Right renal pelvis (tissue), 4 donors: Measurements from ENCODE around the gene PARVB. TPM values are rescaled to one million over a fixed set of nuclear protein-coding genes. Genes with fewer than 3 reads are reported as not detected.
"Not testable (repeated sequence)": the region's sequence is repeated elsewhere in the genome, so short reads cannot be mapped to it uniquely, and the experiment has no call there.

Source experiments
- DNase-seq, 4 donors: peaks; one replicate each; pipeline ENCODE4 v3.0.0-alpha.2; 2013; ENCODE audit warnings: low read depth in 4 of 4, low spot score in 3 of 4, missing footprints in 1 of 4
- polyA plus RNA-seq, 4 donors: library from polyadenylated mRNA; unstranded; fragments of 120-200 nt; gene quantifications; one replicate each; pipeline ENCODE4 v1.2.1, GENCODE V29; 2013; ENCODE audit not compliant: insufficient read length in 4 of 4

The PARVB gene
- polyA plus RNA-seq, 4 donors, result 21.2 to 25.0 (median 23.0) TPM

GRCh38 chr22:43996170-43996980 lies 27.7 kb upstream of the PARVB start:
- DNase-seq, result peak in 1 of 4 donors; percentile 22

DNA sequence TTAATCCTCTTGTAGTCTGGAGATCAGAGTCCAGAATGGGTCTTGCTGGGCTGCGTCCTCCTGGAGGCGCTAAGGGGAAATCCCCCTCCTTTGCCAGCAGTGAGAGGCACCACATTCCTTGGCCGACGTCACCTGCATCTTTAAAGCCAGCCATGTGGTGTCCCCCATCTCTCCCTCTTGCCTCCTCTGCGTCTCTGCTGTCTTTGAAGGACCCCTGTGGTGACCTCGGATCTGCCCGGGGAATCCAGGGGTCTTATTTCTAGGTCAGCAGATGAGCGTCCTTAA lies 27.2 kb upstream of the PARVB start:
- no peak for DNase-seq

DNA sequence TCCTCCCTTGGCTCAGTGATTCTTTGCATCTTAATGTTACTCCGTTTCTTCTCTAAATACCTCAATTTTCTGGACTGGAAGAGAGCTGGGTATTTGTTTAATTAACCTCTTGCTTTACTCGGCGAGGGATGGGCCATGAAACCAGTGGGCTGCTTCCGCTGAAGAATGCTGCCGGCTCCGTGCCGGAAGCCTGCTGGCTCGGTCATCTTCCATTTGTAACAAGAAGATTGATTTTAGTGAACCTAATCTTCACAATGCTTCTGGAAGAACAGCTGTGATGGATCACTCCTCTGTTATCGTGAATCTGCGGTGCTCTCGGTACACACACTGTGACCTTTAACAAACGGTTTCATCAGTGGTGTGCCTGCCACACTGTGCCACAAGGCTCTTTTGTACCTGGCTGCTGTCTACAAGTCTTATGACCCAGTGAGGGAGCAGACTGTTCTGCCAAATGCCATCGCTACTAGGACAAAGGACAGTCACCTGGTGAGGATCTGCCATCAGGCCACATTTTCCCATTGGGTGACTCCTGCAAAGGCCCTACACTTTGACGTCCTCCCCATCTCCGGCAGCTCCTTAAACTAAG lies 25.3 kb upstream of the PARVB start:
- no peak for DNase-seq

- DNase-seq, result no peak
These were observed 24.7 kb upstream of the PARVB start for GRCh38 chr22:43999378-43999777.

GRCh38 chr22:44000123-44000522 lies 24.0 kb upstream of the PARVB start:
- no peak for DNase-seq

GRCh38 chr22:44001521-44001920 lies 22.6 kb upstream of the PARVB start:
- no peak for DNase-seq

- DNase-seq, result no peak
These were observed 21.8 kb upstream of the PARVB start for GRCh38 chr22:44002324-44002723.

DNA sequence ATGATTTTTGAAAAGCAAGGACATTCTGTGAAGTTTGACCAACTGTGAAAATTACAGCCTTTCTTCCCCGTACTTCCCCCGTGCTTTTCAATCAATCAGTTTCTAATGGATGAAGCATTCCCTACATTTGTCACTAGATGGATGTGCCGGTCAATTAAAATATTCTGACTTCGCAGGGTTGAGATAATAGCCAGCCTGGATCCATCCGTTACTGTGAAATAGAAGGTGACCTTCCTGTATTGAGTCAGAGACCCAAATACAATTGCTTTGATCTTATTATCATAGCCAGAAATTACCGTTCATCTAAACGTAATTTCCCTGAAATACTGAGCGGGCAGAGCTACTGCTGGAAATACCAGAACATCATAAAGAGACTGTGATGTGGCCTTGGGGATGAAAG lies 21.1 kb upstream of the PARVB start:
- DNase-seq, result no peak

- no peak for DNase-seq
These were observed 20.5 kb upstream of the PARVB start for GRCh38 chr22:44003405-44004103.

DNA sequence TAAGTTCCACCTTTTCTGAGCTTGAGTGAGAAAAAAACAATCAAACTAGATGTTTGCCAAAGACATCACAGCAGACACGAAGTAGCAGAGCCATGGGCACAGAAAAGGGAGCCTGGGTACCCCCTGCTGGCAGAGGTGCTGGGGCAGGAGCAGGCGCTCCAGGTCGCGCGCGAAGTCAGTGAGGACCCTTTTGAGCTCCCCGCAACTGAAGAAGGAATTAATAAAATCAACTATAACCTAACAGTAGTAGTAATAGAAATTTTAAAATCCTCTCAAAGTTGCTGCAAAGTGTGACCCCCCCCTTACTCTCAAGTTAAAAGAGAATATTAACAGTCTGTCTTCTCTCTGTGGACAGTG lies 20.0 kb upstream of the PARVB start:
- no peak for DNase-seq

GRCh38 chr22:44005524-44005923 lies 18.6 kb upstream of the PARVB start:
- DNase-seq, result no peak

- DNase-seq, result no peak
These were observed 11.9 kb upstream of the PARVB start for GRCh38 chr22:44012162-44012561.

GRCh38 chr22:44012591-44012990 lies 11.5 kb upstream of the PARVB start:
- DNase-seq, result no peak

DNA sequence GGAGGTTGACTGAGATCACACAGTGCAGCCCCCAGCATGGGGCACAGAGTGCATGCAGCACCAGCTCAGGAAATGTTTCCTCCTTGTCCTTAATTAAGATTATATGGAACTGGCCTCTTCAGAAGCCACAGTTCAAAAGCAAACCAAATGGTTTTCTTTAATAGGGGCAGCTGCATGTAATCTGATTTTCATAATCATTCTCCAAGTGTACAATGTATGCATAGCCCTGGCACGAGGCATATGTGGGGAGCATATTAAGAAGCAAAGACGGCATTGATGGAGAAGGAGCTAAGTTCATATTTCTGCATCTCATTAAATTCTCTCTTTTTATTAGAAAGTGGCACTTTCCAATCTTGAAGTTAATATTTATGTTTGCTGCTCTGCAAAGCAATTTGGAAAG lies 9.9 kb upstream of the PARVB start:
- DNase-seq, result no peak

DNA sequence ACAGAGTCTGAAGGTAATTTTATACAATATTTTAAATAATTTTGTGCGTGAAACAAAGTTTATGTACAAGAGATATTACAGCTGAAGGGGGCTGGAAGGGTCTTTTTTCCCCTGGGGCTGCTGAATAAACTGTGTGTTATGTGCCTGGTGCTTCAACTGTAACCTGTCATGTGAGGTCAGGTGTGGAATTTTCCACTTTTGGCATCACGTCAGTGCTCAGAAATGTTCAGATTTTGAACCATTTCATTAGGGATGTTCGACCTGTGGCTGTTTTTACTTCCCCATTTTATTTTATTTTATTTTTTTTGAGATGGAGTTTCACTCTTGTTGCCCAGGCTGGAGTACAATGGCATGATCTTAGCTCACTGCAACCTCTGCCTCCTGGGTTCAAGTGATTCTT lies 7.5 kb upstream of the PARVB start:
- not testable (repeated sequence) for DNase-seq

DNA sequence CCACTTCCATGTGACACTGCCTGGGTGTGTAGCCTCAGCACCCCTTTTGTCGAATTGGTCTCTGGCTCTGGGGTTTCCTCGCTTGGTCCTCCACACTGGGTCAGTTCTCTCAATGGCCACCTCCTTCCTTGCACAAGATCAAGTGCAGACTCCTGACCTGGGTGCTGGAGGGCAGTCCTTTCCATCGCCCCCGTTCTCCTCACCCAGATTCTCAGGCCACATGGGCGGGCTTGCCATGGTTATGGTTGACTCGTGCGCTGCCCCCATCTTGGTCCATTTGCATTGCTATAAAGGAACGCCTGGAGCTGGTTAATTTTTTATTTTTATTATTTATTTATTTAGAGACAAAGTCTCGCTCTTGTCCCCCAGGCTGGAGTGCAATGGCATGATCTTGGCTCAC lies 5.5 kb upstream of the PARVB start:
- no peak for DNase-seq

GRCh38 chr22:44019416-44019815 lies 4.7 kb upstream of the PARVB start:
- DNase-seq, result no peak

DNA sequence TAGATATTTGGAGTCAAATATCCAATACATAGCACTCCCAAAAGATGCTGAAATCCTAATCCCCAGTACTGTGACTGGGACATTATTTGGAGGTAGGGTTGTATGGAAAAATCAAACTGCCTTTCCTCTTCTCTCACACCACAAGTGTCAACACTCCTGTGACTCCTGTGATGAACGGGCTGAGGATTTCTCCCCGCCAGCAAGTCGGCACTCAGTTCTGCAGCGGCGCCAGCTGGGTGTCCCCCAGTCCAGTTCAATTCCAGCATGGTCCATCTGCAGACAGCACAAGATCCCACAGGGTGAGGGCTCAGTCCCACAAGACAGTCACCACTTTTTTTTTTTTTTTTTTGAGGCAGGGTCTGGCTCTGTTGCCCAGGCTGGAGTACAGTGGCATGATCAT lies 4.3 kb upstream of the PARVB start:
- DNase-seq, result no peak

DNA sequence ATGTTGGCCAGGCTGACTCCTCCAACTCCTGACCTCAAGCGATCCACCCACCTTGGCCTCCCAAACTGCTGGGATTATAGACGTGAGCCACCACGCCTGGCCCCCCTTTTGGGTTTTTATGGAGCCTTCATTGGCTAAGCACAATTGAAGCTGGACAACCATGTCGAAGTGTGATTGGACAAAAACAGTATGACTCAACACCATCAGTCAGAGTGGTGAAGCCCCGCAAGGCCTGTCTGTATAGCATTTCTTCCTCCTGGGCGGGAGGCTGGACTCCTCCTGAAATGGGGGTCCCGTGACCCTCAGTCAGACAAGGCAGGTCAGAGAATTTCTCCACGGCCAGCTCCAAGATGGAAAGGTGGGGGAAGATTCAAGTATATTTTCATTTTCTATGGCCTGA lies 3.1 kb upstream of the PARVB start:
- DNase-seq, result no peak

DNA sequence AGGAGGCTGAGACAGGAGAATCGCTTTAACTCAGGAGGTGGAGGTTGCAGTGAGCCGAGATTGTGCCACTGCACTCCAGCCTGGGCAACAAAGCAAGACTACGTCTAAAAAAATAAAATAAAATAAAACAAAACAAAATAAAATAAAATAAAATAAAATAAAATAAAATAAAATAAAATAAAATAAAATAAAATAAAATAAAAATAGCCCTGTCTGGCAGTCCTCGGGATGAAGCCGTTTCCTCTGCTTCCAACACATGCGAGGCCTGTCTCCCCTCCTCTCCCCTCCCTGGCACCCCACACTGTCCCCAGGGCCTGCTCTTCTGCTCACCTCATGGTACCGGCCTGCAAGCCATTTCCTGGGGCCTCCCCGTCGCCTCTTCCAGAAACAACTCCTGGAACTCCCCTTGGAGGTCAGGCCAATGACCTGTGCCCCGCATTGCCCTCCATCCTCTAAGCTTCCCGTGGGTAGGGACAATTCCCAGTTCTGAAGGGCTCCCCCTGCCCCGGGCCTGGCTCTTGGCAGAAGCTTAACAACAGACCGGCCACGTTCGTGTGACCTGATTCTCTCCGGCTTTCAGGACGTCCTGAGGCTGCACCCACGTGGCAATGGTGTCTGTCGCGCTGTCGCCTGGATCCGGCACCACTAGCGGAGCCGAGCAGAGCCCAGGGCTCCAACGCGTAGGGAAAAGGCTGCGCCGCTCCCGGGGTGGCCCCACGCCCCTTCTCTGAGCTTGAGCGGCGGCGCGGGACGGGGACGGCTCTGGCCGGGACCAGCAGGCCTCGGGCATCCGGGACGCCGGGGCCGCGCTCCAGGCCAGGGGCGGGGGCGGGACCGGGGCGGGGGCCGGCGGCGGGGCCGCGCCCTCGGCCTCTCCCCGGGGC lies 456 bp upstream of the PARVB start:
- no peak for DNase-seq
